Transverse colon (tissue), 4 donors: ENCODE results near the gene GPR31. TPM values are rescaled to one million over a fixed set of nuclear protein-coding genes. Genes with fewer than 3 reads are reported as not detected.
A peak's percentile ranks its signal among the peaks of the same experiment; 100 is the strongest.
"Not testable (repeated sequence)": the region's sequence is repeated elsewhere in the genome, so short reads cannot be mapped to it uniquely, and the experiment has no call there.

Source experiments
- DNase-seq: peaks from one replicate; pipeline ENCODE4 v3.0.0-alpha.2; 2019
- H3K27ac ChIP-seq, 4 donors: fragments of 200-600 bp; sonication (generic); 2 replicates each; pipeline ENCODE4 v1.5.1; 2016 to 2018; ENCODE audit warnings: inconsistent platforms in 4 of 4
- H3K27me3 ChIP-seq: fragments of 200-600 bp; sonication (generic); 2 replicates; pipeline ENCODE4 v1.5.1; 2017; ENCODE audit warnings: inconsistent platforms
- H3K36me3 ChIP-seq, 4 donors: fragments of 200-600 bp; sonication (generic); 2 replicates each; pipeline ENCODE4 v1.5.1; 2017 to 2019; ENCODE audit warnings: inconsistent platforms in 4 of 4
- H3K4me1 ChIP-seq, 4 donors: fragments of 200-600 bp; sonication (generic); 2 replicates each; pipeline ENCODE4 v1.5.1; 2017 to 2020; ENCODE audit warnings: inconsistent platforms in 4 of 4
- H3K4me3 ChIP-seq, 4 donors: fragments of 200-600 bp; sonication (generic); 1 replicate in 1 of 4; 2 replicates in 3 of 4; pipeline versions ENCODE4 v1.5.1 to v1.6.1; 2017 to 2019; ENCODE audit warnings: inconsistent platforms in 4 of 4
- H3K9me3 ChIP-seq, 2 donors: fragments of 200-600 bp; sonication (generic); 2 replicates each; pipeline ENCODE4 v1.5.1; 2017 to 2019; ENCODE audit warnings: inconsistent platforms in 2 of 2
- CTCF ChIP-seq, 5 experiments: fragments of 200-600 bp in 3 of 5; fragments of 450-650 bp in 2 of 5; sonication (generic) in 3 of 5; IDR thresholded peaks; 1 replicate in 2 of 5; 2 replicates in 3 of 5; pipeline ENCODE4 v1.5.1; 2016 to 2017; ENCODE audit warnings: antibody characterized with exemption in 5 of 5, inconsistent platforms in 3 of 5, mild to moderate bottlenecking in 2 of 5, moderate library complexity in 1 of 5
- EP300 ChIP-seq: sonication (generic); formaldehyde crosslinking; IDR thresholded peaks from one replicate; pipeline ENCODE4 v1.6.1; 2017; ENCODE audit warnings: antibody characterized with exemption, low read depth
- POLR2A ChIP-seq: fragments of 450-650 bp; IDR thresholded peaks from one replicate; pipeline ENCODE4 v1.6.1; 2016; ENCODE audit warnings: antibody characterized with exemption, mild to moderate bottlenecking, moderate library complexity
- POLR2AphosphoS5 ChIP-seq, 3 donors: sonication (generic); formaldehyde crosslinking; IDR thresholded peaks; one replicate each; pipeline ENCODE4 v1.6.1; 2016; ENCODE audit warnings: antibody characterized with exemption in 3 of 3
- WGBS, 2 donors: methylation state at CpG; one replicate each; pipeline ENCODE4 v1.1.5; 2018; ENCODE audit warnings: low coverage in 1 of 2; 5-methylcytosine and 5-hydroxymethylcytosine counted together
- in situ Hi-C, 4 donors: fragments of 200-750 bp; cut with MboI; loops; one replicate each; pipeline versions ENCODE4 v1.15.0 to v1.15.1; 2017; ENCODE audit warnings: low sequenced_read_pairs in 3 of 4, low pct_ligation_motif_present in 1 of 4, low pct_unique_long_range_greater_than_20kb in 1 of 4
- intact Hi-C: fragments of 100-400 bp; cut with DNase I; formaldehyde crosslinking; loops from one replicate; pipeline ENCODE4 v1.15.1; 2023; ENCODE audit warnings: low total_unique reads
- total RNA-seq, 4 donors: library from RNA; depleted of rRNA; stranded (reverse); fragments of >200 nt; gene quantifications; one replicate each; pipeline ENCODE4 v1.1.0, GENCODE V29; 2016

The GPR31 gene
- not detected for total RNA-seq

GRCh38 chr6:167157863-167158262, at the start of gene GPR31:
Gene GPR31 (minus strand): TSS chr6:167157980. CDS start chr6:167157831, 149 bp downstream.
- Histone ChIP-seq H3K4me3 (no peak within 1 kb of the TSS), H3K27ac (no peak within 1 kb of the TSS), H3K27me3 (no peaks in the 10 kb centered on the region), H3K4me1 (no peaks in the 10 kb centered on the region), H3K36me3 (no peaks in the 10 kb centered on the region), H3K9me3 (no peaks in the 10 kb centered on the region)
- TF ChIP-seq EP300 (no peak), POLR2AphosphoS5 (IDR thresholded peaks at IDR 0.05) (no peak), POLR2A (no peak)
- 74 to 83% methylated on average over 2 to 4 of the region's 4 CpGs for WGBS, 2 donors
- intact Hi-C loops: no loop called here
- in situ Hi-C loops: no loop called here
- DNase-seq: no peak

- DNase-seq: no peak
Measured at GRCh38 chr6:167207527-167207926, 49.7 kb upstream of the GPR31 start.

GRCh38 chr6:167205316-167205715, 47.5 kb upstream of the GPR31 start:
- H3K27me3 ChIP-seq, H3K36me3 ChIP-seq, intact Hi-C loops, DNase-seq, H3K4me3 ChIP-seq, H3K27ac ChIP-seq, H3K4me1 ChIP-seq, H3K9me3 ChIP-seq: not testable (repeated sequence)
- 95% methylated on average over 9 of the region's 11 CpGs; no CpG with 5 or more reads in 1 of the 2 donors for WGBS, 2 donors
- in situ Hi-C loops: loop anchor here in 2 of 4 donors (25.0 kb wide), 1 partner anchor 157 kb away; no protein-coding TSS in a partner anchor

More at GRCh38 chr6:167207527-167207926, 49.7 kb upstream of the GPR31 start:
- 68 to 85% methylated on average over 3 to 7 of the region's 7 CpGs for WGBS, 2 donors
- H3K4me1 ChIP-seq: no peaks in the 10 kb centered on the region
- in situ Hi-C loops: loop anchor here in 2 of 4 donors (25.0 kb wide), 1 partner anchor 155 kb away; no protein-coding TSS in a partner anchor
- H3K4me3 ChIP-seq: no peak overlapping the region
- H3K27ac ChIP-seq: no peak overlapping the region
- intact Hi-C loops: no loop called here
- no peaks in the 10 kb centered on the region for H3K9me3 ChIP-seq
- no peaks in the 10 kb centered on the region for H3K36me3 ChIP-seq
- no peaks in the 10 kb centered on the region for H3K27me3 ChIP-seq
- TF ChIP-seq POLR2AphosphoS5 (IDR thresholded peaks at IDR 0.05) (no peak), CTCF (IDR thresholded peaks at IDR 0.05) (no peak), POLR2A (no peak), EP300 (no peak)

- in situ Hi-C loops: loop anchor here in 2 of 4 donors (25.0 kb wide), 1 partner anchor 158 kb away; no protein-coding TSS in a partner anchor
- not testable (repeated sequence) for H3K36me3 ChIP-seq
Measured at GRCh38 chr6:167204059-167204348, 46.2 kb upstream of the GPR31 start.

GRCh38 chr6:167203261-167204058, 45.7 kb upstream of the GPR31 start:
- intact Hi-C loops, H3K27me3 ChIP-seq, H3K4me1 ChIP-seq, H3K9me3 ChIP-seq, H3K36me3 ChIP-seq, DNase-seq, H3K4me3 ChIP-seq: not testable (repeated sequence)
- H3K27ac ChIP-seq: peak overlapping the region in 2 of 4 donors; percentile 18 to 65
- in situ Hi-C loops: loop anchor here in 2 of 4 donors (25.0 kb wide), 1 partner anchor 159 kb away; no protein-coding TSS in a partner anchor
- WGBS, 2 donors: 82 to 93% methylated on average over 2 to 18 of the region's 29 CpGs

More at GRCh38 chr6:167204059-167204348, 46.2 kb upstream of the GPR31 start:
- DNase-seq, H3K27ac ChIP-seq, H3K9me3 ChIP-seq, H3K4me3 ChIP-seq, H3K27me3 ChIP-seq, H3K4me1 ChIP-seq, intact Hi-C loops: not testable (repeated sequence)
- 23 to 34% methylated on average over 4 to 6 of the region's 10 CpGs for WGBS, 2 donors

- in situ Hi-C loops: loop anchor here in 2 of 4 donors (25.0 kb wide), 1 partner anchor 160 kb away; no protein-coding TSS in a partner anchor
- intact Hi-C loops, H3K9me3 ChIP-seq, H3K4me3 ChIP-seq, H3K36me3 ChIP-seq, H3K27ac ChIP-seq, H3K27me3 ChIP-seq, DNase-seq, H3K4me1 ChIP-seq: not testable (repeated sequence)
- WGBS, 2 donors: 30 to 65% methylated on average over 2 to 6 of the region's 8 CpGs
Measured at GRCh38 chr6:167202613-167203012, 44.8 kb upstream of the GPR31 start.
